GM11168 (cell line): ENCODE data around the gene KLHL35.

ENCODE experiments used
- in situ Hi-C: fragments of 300-500 bp; cut with MboI; formaldehyde crosslinking; loops from one replicate; pipeline ENCODE4 v1.12.0; 2022; ENCODE audit warnings: low sequenced_read_pairs; ENCODE audit not compliant: unreplicated experiment

Gene KLHL35

DNA sequence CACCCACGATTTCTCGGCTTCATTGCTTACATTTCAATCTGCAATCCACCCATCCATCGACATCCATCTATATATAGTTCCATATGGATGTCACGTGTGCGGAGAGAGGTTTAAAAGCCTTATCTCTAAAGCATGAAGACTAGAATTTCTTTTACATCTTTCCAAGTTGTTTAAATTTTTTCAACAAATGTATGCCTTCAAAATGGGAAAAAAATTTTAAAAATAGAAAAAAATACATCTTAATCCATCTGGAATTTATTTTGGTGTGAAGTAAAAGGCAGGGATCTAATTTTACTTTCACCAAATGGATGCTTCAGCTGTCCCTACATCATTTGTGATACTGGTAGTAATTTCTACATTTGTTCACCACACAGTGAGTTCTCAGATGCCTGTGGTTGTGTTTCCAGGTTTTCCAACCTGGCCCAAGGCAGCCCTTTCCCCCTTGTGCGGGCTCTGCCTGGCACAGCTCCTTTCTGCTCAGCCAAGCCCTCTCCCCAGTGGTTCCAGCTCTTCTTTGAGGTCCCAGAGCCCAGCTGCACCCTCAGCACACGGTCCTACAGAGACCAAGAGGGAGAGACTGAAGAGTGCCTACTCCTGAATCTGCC, 37.6 kb upstream of the KLHL35 start:
- in situ Hi-C loops: no loop called here

DNA sequence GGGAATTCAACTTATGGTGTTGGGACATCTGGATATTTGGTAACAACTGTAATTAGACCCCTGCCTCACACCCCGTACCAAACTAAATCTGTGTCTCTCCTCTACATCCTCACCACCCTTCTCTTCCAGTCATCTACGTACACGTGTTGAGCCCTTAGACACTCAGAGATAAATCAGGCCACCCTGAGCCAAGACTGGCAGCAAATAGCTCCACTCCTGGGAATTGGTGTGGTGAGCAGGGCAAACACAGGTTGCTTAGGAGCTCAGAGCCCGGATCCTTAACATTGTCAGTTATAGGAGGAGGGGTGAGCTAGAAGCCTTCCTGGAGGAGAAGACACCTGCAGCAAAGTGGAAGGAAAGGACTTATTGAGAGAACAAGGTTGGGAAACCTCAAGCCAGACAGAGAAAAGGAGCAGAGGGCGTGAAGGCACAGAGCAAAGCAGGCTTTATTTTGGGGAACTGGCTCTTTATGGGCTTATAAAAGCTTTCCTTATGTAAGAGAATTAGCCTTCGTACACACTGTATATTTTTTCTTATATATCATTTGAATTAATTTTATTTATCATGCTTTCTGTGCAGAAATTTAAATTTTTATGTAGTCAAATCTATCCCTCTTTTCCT, 36.9 kb upstream of the KLHL35 start:
- in situ Hi-C loops: no loop called here

DNA sequence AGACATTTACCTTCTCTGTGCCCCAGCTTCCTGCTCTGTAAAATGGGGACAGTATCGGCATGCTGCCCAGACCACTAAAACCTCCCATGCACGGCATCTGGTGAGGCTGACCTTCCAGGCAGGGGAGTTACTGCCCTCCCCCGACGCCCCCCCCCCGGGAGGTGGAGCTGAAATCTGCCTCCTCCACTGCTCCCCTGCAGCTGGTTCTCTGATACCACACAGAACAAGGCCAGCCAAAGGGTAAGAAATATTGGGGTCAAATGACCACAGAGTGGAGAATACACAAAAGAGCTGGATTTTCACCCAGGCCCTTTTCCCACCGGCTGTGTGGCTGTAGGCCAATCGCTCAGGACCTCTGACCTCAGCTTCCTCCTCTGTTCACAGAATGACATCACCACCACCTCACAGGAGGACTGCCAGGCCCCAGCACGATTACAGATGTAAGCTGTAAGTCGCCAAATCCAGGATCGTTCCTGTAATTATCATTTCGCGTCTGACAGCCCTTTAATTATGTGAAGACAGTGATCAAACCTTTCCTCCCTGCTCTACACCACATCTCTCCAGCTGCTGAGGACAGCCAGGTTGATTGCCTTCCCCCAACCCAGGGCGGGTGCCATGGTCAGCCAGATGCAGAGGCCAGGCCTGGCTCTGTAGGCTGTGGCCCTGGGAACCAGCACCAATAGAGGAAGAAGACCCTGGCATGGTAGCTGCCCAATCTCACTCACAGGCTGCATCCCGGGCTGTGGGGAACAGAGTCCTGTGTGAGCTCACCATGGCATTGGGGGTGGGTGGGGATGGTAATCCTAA, 35.7 kb upstream of the KLHL35 start:
- in situ Hi-C loops: no loop called here

- in situ Hi-C loops: no loop called here
Measured at GRCh38 chr11:75467881-75468280, 34.9 kb upstream of the KLHL35 start.

- in situ Hi-C loops: no loop called here
Measured at GRCh38 chr11:75467311-75467710, 34.3 kb upstream of the KLHL35 start.

DNA sequence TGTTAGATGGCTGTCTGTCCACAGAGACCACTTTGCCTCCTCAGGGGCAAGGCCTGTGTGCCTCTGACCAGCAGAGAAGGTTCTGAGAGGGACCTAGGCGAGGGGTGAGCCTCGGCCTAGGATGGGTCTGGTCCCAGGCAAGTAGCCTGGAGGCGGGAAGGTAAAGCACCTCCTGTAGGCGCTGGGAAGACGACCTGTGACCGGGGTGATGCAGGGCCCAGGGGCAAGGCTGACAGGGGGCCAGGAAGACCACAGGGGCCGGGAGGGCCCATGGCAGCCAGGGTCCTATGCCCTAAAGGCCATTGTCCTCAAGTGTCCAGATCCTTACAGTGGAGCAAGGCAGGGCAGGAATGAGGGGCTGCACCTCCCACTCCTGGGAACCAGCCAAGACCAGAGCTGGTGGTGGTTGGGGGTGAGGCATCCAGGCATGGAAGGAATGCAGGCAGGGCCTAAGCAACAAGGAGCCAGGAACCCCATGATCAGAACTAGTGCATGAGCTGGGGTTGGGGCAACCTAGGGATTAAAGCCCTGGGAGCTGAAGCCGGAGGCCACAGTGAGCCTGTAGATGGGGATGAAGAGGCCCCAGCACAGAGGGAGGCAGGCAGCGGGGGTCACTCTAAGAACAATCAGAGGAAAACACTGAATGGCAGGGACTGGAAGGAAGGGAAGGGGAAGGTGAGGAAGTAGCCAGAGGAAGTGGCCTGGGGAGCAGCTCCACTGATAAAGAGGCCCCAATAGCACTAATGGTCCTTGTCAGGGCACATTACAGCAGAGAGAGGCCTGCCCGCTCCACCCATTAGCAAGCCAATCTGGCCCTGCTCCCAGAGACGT, 32.9 kb upstream of the KLHL35 start:
- in situ Hi-C loops: no loop called here

GRCh38 chr11:75463106-75463774, 30.2 kb upstream of the KLHL35 start:
- in situ Hi-C loops: no loop called here

DNA sequence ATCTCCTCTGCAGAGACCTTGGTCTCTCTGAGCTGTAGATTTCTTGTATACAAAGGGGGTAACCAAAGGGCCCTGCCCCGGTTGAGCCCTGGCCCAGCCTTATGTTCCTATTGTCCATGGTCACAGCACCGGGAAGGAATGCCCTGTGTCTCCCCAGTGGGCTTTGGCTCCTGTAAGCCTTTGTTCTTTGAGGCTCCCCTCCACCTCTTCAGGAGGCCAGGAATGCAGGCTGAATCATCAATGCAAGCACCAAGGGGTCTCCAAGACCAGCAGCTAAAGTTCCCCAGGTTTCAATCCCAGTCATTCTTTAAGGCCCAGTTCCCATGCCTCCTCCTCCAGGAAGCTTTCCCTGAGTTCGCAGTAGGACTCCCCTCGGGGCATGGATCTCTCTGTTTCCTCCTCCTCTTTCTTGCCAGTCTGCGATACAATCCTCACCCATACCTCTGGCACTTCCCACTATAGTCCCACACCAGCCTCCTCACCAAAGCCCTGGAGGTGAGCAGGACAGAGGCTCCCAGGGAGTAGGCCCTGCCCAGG, 29.2 kb upstream of the KLHL35 start:
- in situ Hi-C loops: no loop called here

- in situ Hi-C loops: no loop called here
Measured at GRCh38 chr11:75461151-75461550, 28.1 kb upstream of the KLHL35 start.

DNA sequence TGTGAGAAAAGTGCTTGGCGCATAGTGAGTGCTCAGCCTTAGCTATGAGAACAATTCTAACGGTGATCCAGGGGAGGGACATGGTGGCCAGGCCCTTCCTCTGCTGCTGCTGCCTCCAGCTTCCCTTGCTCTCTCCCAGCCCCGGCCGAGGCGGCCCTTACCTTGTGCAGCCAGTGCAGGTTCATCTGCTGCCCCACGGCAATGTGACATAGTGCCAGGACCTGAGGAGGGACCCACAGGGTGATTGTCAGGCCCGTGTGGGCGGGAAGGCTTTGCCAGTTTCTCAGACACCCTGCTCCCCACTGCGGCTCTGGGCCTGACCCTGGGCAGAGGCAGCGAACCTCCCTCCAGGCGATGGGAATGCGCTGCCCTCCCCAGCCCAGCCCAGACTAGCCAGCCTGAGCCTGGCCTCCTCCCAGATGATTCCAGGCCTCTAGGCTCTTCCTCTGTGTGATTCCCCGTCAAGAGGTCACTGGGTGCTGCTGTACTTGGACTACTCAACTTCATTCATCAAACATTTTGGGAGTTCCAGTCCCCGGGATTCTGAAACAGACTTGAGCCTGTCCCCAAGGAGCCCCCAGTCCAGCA, 23.7 kb upstream of the KLHL35 start:
- in situ Hi-C loops: no loop called here

DNA sequence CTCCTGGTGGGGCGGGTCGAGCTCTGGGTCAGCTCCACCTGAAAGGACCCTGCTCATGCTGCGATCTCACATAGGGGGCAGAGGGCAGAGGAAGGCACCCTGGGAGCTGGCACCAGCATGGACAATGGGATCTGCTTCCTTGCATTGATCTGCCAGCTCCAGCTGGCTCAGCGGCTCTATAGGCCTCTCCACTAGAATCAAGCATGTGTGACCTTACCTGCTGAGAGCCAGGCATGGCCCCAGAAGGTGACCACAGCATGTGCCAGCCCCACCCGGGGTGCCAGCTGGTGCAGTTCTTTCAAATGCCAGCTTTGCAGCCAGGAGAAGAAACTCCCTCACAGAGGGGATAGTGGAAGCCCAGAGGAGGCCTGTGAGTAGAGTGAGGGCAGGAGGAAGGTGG, 22.0 kb upstream of the KLHL35 start:
- in situ Hi-C loops: no loop called here

DNA sequence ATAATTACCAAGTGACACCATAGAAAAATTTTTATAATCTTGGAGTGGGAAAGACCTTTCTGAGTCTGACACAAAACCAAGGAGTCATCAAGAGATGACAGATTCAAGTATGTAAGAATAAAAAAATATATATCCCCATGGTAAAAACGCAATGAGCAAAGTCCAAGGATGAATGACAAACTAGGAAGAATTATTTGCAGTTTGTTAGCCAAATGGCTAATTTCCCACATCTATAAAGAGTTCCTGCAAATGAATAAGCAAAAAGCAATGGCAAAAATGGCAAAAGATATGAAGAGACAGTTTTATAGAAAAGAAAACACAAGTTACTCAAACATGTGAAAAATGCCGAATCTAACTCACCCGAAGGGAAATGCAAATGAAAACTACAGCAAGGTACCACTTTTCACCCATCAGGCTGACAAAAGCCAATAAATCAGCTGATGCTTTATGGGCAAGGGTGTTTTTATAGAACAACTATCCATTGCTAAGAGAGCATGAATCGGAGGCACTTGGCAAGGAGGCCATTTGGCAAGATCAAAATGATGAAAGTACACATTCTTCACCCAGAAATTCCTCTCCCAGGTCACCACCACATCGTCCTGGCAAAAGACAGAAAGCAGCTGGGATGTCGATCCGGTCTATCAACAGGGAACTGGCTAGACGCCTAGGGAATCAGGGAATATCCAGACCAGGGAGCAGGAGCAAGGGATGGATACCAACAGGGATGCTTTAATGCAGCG, 21.1 kb upstream of the KLHL35 start:
- in situ Hi-C loops: no loop called here

DNA sequence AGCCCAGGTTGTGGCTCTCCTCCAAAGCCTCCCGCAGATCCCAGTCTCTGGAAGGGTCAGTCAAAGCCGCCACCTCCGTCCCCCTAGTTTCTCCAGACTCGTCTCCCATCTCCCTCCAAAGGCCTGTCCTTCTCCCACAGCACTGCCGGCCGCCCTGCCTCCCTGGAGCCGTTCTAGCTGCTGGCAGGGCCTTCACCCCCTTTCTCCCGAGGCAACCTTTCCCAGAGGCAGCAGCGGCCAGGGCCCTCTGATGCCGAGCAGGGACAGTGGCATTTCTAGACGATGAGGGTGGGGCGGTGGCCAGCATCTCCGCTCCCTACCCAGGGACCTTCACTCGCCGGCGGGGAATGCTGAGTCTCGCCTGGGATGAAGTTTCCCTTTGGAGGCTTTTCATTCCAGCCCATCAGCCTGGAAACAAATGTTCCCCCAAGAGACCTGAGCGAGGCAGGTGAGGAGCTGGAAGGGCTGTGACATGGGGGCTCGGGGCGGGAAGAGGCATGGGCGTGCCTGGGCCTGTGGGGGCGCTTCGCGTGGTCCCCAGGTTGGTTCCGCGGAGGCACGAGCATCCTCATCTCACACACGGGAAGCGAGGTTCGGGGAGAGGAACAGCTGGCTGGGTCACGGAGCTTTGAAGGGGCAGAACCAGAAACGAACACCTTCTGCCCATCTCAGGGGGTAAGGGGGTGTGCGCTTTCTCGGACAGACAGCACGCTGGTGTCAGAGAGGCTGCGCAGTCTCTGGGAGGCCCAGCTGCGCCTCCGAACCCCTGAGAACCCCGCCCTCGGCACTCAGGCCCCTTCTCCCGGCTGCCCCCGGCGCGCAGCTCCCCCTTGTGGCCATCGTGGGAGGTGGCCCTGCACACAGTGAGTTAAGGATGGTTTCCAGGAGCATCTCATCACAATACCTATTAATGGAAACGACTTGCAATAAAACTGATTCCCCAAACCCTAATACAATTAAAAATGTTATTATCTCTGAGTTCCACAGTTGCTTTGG, 18.1 kb upstream of the KLHL35 start:
- in situ Hi-C loops: no loop called here

- in situ Hi-C loops: no loop called here
Measured at GRCh38 chr11:75450236-75450635, 17.2 kb upstream of the KLHL35 start.

- in situ Hi-C loops: loop anchor here (5.0 kb wide), 1 partner anchor 83 kb away; no protein-coding TSS in a partner anchor
Measured at GRCh38 chr11:75449776-75450175, 16.8 kb upstream of the KLHL35 start.

- in situ Hi-C loops: loop anchor here (5.0 kb wide), 1 partner anchor 83 kb away; no protein-coding TSS in a partner anchor
Measured at GRCh38 chr11:75449271-75449670, 16.3 kb upstream of the KLHL35 start.

GRCh38 chr11:75447415-75447814, 14.4 kb upstream of the KLHL35 start:
- in situ Hi-C loops: loop anchor here (5.0 kb wide), 1 partner anchor 85 kb away; no protein-coding TSS in a partner anchor
